G401 (cell line): Measurements from ENCODE around the gene UBTF. TPM values are rescaled to one million over a fixed set of nuclear protein-coding genes. Genes with fewer than 3 reads are reported as not detected.

Experiments
- DNase-seq: peaks from one replicate; pipeline ENCODE4 v3.0.0-alpha.2; 2015; ENCODE audit warnings: low spot score
- in situ Hi-C: cut with HindIII; loops from 2 replicates; pipeline ENCODE4 v1.10.0; 2016; ENCODE audit warnings: low sequenced_read_pairs, mixed read lengths
- total RNA-seq: library from RNA; depleted of rRNA; stranded (reverse); fragments of >200 nt; shearing (Covaris generic); gene quantifications from 2 replicates; pipeline ENCODE4 v1.2.3, GENCODE V29; 2014

Gene UBTF
- total RNA-seq, 1 experiment from 2014 or later = 110 TPM

DNA sequence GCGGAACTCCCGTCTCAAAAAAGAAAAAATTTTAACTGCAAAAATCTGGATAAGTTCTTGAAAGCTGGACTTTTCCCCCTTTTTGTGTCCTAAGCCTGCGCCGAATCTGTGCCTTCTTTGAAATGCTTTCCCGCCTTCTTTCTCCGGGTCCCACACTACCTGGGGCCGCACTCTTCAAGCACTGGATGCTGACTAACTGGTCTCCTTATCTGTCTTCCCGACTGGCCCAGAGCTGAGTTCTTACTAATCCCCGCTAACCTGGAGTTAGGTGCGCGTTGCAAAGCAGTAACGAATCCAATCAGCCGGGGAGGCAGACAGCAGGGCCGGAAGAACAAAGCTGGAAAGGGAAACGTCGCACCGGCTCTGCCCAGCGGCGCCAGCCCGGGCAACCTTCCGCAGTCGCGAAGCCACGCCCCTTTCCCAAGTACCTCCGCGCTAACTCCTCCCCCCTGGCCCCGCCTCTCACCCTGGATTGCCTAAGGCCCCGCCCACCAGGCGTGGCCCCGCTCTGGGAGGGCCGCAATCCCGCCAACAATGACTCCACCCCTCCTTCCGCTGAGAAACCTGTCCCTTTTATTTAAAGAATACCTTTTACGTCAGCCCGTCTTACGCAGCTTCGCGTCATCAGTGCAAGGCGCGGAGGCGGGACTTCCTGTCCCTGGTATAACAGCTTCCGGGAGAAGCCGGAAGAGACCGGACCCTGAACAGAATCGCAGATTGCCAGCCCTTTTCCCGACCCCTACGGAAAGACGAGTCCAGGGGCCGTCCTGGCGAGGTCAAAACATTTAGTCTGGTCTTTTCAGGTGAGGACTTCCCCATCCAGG is 33.0 kb downstream of the UBTF start, which contains the start of gene TMUB2:
Gene TMUB2, plus strand, starts transcription at position 666 of the 824 bp plus-strand sequence. CDS start 737 bp downstream, outside the sequence.
- in situ Hi-C loops = no loop called here
- peak; percentile 100 for DNase-seq

DNA sequence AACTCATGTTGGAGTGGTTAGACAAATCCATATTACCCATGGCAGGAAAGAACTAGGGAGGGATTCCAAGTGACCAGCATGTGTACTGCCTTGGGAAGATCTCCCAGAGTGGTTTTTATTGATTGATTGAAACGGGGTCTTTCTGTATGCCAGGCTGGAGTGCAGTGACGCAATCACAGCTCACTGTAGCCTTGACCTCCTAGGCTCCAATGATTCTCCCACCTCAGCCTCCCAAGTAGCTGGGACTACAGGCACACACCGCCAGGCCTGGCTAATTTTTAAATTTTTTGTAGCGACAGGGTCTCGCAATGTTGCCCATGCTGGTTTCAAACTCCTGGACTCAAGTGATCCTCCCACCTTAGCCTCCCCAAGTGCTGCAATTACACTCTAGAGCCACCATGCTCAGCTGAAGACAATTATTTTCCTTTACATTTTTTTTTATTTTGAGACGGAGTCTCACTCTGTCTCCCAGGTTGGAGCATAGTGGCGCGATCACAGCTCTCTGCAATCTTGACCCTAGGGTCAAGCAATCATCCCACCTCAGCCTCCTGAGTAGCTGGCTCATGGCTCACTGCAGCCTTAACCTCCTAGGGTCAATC is 35.2 kb downstream of the UBTF start:
- in situ Hi-C loops = no loop called here
- no peak for DNase-seq

DNA sequence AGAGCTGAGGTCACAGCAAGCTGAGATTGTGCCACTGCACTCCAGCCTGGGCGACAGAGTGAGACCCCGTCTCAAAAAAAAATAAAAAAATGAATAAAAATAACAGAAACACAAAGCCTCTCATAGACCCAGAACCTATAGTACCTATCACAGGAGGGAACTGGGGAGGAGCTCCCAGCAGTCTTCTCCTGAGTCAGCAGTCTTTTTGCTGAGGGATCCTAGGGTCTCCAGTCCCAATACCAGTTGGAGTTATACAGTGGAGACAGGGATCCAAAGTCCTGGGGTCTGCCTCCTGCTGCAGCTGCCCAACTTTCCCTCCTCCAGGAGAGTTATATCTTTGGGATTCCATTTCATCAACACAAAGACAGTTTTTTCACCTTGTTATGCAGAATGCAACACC is 36.5 kb downstream of the UBTF start:
- no peak for DNase-seq
- in situ Hi-C loops = no loop called here

DNA sequence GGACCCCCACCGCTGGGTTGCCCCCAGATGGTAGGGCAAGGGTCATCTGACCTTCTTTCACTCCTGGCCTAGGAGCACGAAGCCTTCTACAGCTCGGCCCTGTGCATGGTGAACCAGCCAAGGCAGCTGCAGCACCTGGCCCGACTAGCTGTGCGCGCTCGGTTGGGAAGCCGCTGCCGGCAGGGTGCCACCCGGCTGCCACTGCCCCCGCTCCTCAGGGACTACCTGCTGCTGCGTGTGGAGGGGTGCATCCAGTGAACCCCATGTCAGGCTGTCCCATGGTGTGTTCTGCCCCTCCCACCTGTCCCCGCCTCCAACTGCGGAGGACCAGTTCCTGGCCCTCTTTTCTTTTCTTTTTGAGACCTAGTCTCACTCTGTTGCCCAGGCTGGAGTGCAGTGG is 41.3 kb downstream of the UBTF start:
- no peak for DNase-seq
- in situ Hi-C loops = no loop called here

DNA sequence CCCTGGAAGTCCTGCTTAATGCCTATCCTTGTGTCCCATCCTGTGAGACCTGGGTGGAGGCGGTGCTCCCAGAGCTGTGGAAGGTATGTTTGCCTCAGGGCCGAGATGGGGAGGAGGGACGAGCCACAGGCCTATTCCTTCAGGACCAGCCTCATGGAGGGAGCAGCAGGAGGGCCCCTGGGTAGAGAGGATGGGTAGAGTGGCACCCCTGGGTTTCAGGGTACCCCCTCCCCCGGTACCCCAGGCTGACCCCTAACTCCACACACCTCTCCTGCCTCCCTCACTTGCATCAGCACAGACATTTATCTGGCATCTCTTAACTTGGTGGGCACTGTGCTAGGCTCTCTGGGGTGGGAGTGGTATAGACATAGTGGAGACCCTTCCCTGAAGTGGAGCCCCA is 41.8 kb downstream of the UBTF start:
- in situ Hi-C loops = no loop called here

DNA sequence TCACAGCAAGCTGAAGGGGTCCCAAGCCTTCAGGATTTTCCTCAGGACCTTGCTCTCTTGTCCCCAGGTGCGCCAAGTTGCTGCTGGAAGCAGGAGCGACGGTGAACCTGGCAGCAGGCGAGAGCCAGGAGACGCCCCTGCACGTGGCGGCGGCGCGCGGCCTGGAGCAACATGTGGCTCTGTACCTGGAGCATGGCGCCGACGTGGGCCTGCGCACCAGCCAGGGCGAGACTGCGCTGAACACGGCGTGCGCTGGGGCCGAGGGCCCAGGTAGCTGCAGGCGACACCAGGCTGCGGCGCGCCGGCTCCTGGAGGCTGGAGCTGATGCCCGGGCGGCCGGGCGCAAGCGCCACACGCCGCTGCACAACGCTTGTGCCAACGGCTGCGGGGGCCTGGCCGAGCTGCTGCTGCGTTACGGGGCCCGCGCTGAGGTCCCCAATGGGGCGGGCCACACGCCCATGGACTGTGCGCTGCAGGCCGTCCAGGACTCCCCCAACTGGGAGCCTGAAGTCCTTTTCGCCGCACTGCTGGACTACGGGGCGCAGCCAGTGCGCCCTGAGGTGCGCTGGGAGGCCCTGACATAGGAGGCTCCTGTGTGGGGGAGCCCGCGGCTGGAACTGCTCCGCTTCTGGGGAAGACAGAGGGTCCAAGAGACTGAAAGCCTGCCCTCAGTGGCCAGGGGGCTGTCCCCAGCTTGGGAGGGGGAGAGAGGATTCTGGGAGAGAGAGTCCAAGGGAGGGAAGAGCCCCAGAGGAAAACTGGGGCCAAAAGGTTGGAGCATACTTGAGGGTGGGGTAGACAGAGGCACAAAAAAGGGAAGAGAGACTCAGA is 42.6 kb downstream of the UBTF start:
- no peak for DNase-seq
- in situ Hi-C loops = no loop called here

More for the DNA sequence above, 41.8 kb downstream of the UBTF start:
- no peak for DNase-seq

DNA sequence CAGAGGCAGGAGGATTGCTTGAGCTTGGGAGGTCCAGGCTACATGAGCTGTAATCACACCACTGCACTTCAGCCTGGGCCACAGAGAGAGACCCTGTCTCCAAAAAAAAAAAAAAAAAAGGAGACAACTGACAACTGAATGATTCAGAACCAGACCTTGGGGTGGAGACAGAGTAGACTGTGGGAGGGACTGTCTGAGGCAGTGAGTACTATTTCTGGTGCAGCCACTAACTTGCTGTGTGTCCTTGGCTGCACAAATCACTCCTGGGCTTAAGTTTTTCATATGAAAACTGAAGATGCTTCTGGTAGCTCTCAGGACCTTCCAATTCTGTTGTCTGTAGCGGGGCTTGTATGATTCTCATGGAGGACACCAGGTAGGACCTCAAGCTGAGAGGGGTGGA is 43.2 kb downstream of the UBTF start:
- no peak for DNase-seq

DNA sequence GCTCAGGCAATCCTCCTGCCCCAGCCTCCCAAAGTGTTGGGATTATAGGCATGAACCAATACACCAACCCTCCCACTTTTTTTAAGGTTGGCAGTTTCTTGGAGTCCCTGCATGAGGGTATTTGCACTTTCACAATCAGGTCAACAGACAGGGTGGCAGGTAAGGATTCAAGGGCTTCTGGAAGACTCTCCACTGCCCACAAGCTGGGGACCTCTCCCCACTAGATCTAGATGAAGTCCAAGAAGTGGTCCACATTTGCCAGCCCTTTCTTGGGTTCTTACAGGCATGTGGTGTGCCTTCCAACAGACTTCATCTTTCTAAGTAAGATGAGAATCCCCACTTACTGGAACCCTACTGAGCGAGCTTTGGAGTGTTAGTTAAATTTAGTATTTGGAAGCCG is 45.0 kb downstream of the UBTF start:
- DNase-seq = no peak
- in situ Hi-C loops = no loop called here

More for the DNA sequence above, 43.2 kb downstream of the UBTF start:
- in situ Hi-C loops = no loop called here

DNA sequence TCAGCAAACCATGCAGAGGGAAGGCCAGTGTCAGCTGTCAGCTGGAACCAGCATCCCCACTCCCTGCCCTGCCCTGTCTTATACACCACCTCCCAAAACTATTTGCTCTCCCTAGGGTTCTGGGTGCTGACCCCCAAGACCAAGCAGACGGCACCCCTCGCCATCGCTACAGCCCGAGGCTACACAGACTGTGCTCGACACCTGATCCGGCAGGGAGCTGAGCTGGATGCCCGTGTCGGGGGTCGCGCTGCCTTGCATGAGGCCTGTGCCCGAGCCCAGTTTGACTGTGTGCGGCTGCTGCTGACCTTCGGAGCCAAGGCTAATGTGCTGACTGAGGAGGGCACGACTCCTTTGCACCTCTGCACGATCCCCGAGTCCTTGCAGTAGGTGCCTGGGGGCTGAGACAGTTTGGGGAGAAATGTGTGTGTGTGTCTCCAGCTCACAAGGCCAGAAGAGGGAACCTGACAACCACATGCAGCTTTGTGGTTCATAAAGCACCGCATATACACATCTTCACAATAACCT is 47.5 kb downstream of the UBTF start:
- in situ Hi-C loops = no loop called here
- DNase-seq = no peak

DNA sequence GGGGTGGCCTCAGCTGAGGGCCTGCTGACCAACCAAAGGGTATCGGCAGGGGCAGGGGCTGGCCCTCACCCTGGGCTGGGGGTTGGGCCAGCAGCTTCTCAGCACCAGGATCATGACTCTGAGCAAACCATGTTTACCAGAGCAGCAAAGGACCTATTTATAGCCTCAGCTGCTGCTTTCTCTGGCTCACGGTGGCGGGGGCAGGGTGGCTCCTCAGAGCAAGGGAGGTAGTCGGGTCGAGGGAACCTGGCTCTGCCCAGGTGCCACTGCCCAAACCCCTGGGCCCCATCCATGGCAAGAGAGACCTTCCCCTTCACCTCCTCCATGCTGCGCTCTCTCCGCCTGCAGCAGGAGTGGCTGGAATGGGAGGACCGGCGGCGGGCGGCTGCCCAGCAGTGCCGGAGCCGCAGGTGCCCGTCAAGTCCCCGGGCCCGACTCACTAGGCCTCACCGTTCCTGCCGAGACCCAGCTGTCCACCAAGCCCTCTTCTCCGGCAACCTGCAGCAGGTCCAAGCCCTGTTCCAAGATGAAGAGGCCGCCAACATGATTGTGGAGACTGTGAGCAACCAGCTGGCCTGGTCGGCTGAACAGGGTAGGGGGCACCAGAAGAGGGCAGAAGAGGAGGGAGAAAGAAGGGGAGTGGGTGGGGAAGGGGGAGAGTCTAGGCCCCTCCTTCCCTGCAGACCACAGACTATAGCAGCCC is 48.8 kb downstream of the UBTF start, which contains the start of gene ASB16:
Gene ASB16, plus strand, starts transcription at position 206 of the 703 bp plus-strand sequence. Its CDS starts 86 bp downstream, at position 292.
- in situ Hi-C loops = no loop called here
- DNase-seq = peak; percentile 89

DNA sequence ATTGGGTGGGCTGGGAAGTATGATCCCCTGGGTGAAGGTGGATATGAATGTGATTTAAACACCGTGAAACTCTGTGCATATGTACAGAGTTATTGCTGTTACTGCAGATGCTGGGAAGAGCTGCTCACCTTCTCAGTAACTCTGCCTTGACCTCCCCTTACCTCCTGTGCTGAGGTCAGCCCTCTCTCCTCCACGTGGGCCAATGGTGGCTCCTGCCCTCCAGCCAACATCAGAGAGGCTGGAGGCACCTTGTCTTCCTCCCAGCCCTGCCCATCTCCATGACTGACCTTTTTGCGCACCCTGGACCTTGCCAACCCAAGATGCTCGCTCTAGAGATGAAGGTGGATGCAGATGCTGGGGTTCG is 49.4 kb downstream of the UBTF start:
- in situ Hi-C loops = no loop called here
- no peak for DNase-seq

DNA sequence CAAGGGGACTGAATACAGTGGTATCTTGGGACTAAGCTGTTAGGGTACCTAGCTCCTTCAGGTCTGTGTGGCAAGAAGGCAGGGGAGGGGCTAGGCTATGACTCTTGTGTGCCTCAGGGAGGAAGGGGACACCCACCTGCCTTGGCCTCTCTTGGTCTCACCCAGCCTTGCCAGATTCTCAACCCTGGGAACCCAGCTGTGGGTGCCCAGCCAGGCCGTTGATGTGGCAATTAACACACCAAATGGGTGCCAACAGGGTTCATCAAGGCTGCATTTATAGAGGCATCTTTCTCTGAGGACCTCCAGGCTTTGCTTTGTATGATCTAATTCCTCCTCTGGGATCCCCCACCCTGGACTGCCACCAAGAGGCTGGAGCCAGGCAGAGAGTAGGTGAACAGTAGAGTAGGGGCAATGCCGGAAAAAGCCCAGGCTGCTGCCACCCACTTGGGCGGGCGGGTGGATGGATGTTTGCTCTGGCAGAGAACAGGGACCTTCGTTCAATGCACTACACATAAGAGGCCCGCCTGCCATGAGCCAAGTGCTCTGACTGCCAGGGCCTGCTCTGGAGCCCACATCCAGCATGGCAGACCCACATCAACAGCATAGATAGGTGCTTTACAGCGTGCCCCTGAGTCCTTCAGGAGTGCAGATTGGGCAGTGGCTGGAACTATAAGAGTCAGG is 52.2 kb downstream of the UBTF start:
- in situ Hi-C loops = no loop called here
- no peak for DNase-seq

DNA sequence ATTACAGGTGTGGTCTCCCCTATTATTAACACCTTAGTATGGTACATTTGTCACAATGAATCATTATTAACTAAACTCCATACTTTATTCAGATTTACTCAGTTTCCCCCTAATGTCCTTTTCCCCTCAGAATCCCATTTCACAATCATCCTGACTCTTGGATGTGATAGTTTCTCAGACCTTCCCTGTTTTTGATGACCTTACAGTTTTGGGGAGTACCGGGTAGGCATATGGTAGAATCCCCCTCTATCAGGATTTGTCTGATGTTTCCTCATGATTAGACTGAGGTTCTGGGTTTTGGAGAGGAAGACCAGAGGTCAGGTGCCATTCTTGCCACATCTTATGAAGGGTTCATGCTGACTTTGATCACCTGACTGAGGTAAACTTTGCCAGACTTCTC is 55.0 kb downstream of the UBTF start:
- no peak for DNase-seq
- in situ Hi-C loops = no loop called here

DNA sequence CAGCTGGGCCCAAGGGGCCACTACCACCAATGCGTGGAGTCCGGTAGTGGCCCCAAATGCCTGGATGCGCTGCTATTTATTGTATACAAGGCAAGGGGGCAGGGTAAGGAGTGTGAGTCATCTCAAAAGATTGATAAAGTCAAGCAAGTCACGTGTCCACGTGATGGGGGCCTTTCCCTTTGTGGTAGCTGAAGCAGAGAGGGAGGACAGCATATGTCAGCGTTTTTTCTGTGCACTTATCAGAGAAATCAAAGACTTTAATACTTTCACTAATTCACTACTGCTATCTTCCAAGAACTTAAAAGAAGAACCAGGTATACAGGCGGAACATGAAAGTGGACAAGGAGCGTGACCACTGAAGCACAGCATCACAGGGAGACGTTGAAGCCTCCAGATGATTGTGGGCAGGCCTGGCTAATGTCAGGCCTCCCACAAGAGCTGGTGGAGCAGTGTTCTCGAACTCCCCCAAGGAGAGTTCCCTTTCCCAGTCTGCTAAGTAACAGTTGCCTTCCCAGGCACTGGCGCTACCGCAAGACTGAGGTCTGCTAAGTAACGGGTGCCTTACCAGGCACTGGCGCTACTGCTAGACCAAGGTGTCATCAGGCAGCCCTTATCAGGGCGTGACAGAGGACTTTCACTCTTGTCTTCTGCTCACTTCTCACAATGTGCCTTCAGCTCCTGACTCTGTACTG is 59.8 kb downstream of the UBTF start:
- in situ Hi-C loops = no loop called here

DNA sequence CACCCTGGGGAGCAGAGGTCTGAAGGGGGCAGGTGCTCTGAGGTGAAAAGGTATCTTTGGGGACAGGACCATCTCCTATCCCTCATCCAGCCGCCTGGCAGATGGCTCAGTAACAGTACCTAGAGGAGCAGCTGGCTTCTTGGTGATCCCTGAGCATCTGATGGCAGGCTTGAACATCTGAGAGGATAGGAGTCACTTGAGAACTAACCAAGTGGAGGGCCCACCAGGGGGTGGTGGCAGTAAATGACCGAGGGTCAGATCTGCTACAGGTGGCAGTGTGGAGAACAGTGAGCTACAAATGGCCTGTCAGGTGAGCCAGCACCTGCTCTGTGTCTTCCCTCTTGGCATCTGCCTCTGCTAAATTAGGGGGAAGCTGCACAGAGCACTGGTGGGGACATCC is 64.0 kb downstream of the UBTF start:
- no peak for DNase-seq
- in situ Hi-C loops = no loop called here

More for the DNA sequence above, 59.8 kb downstream of the UBTF start:
- DNase-seq = no peak
